NAMALWA (cell line): ENCODE results near the gene DCBLD2.
"Not testable (repeated sequence)": the region's sequence is repeated elsewhere in the genome, so short reads cannot be mapped to it uniquely, and the experiment has no call there.

ENCODE experiments used
- DNase-seq: peaks from one replicate; pipeline ENCODE4 v3.0.0-alpha.2; 2015; ENCODE audit warnings: low spot score

The DCBLD2 gene

GRCh38 chr3:98892263-98892662, 9.2 kb downstream of the DCBLD2 start:
- DNase-seq: no peak

GRCh38 chr3:98890965-98891910, 10.3 kb downstream of the DCBLD2 start:
- DNase-seq: no peak

- no peak for DNase-seq
These were observed 11.2 kb downstream of the DCBLD2 start for GRCh38 chr3:98890181-98890835.

- DNase-seq: no peak
These were observed 13.8 kb downstream of the DCBLD2 start for GRCh38 chr3:98887684-98888083.

GRCh38 chr3:98886525-98886924, 15.0 kb downstream of the DCBLD2 start:
- no peak for DNase-seq

GRCh38 chr3:98885851-98886250, 15.6 kb downstream of the DCBLD2 start:
- DNase-seq: no peak

- no peak for DNase-seq
These were observed 16.7 kb downstream of the DCBLD2 start for GRCh38 chr3:98884675-98885371.

GRCh38 chr3:98882614-98883333, 18.7 kb downstream of the DCBLD2 start:
- not testable (repeated sequence) for DNase-seq

GRCh38 chr3:98877132-98877531, 24.4 kb downstream of the DCBLD2 start:
- no peak for DNase-seq

- DNase-seq: no peak
These were observed 26.0 kb downstream of the DCBLD2 start for GRCh38 chr3:98875535-98875934.

GRCh38 chr3:98874602-98875249, 26.8 kb downstream of the DCBLD2 start:
- DNase-seq: no peak

GRCh38 chr3:98869391-98869790, 32.1 kb downstream of the DCBLD2 start:
- DNase-seq: no peak

- not testable (repeated sequence) for DNase-seq
These were observed 43.5 kb downstream of the DCBLD2 start for GRCh38 chr3:98857971-98858370.

GRCh38 chr3:98857258-98857657, 44.2 kb downstream of the DCBLD2 start:
- DNase-seq: not testable (repeated sequence)

GRCh38 chr3:98856724-98857123, 44.8 kb downstream of the DCBLD2 start:
- no peak for DNase-seq

GRCh38 chr3:98855806-98856400, 45.6 kb downstream of the DCBLD2 start:
- no peak for DNase-seq

- DNase-seq: no peak
These were observed 53.4 kb downstream of the DCBLD2 start for GRCh38 chr3:98848108-98848507.

GRCh38 chr3:98846101-98846500, 55.4 kb downstream of the DCBLD2 start:
- no peak for DNase-seq

- DNase-seq: no peak
These were observed 58.1 kb downstream of the DCBLD2 start for GRCh38 chr3:98843266-98843959.

GRCh38 chr3:98839846-98840245, 61.6 kb downstream of the DCBLD2 start:
- DNase-seq: no peak
